ENCODE results near the gene RANBP9. TPM values are rescaled to one million over a fixed set of nuclear protein-coding genes. Genes with fewer than 3 reads are reported as not detected.

The RANBP9 gene
- polyA plus RNA-seq, 3 donors = 1.8 to 26.1 (median 2.0) TPM

- no CpG with 5 or more reads among the region's 2 CpGs for WGBS (ENCODE audit: insufficient coverage)
- intact Hi-C loops (cut with micrococcal nuclease) = no loop called here
- no peak for TF ChIP-seq CTCF (IDR thresholded peaks at IDR 0.05)
Observed at GRCh38 chr6:13653296-13653695, 58.3 kb downstream of the RANBP9 start.

GRCh38 chr6:13649393-13649792 lies 62.2 kb downstream of the RANBP9 start:
- TF ChIP-seq CTCF (IDR thresholded peaks at IDR 0.05) = no peak
- H3K27me3 ChIP-seq (ENCODE audit: control insufficient read depth in 2 of 2, insufficient read depth in 2 of 2, low read length in 2 of 2) = no peaks in the 10 kb centered on the region
- peaks cover 27 to 40% of the 10 kb centered on the region in 2 donors for H3K36me3 Mint-ChIP-seq
- intact Hi-C loops (cut with micrococcal nuclease) = no loop called here
- H3K36me3 ChIP-seq (replicated peaks in 1 of 2; ENCODE audit: control insufficient read depth in 1 of 2, insufficient read depth in 2 of 2, low read length in 2 of 2) = peaks cover 5 to 38% of the 10 kb centered on the region in 2 donors
- H3K4me3 Mint-ChIP-seq = no peak overlapping the region
- peaks cover 4% of the 10 kb centered on the region for H4K20me1 ChIP-seq (ENCODE audit: insufficient read depth, low read length)
- H3K9me3 ChIP-seq (replicated peaks in 1 of 2; ENCODE audit: control insufficient read depth in 1 of 2, insufficient read depth in 1 of 2, low read length in 2 of 2) = no peaks in the 10 kb centered on the region
- peaks cover 0 to 3% (median 0%) of the 10 kb centered on the region in 7 donors for H3K9me3 Mint-ChIP-seq
- H2AFZ ChIP-seq (ENCODE audit: insufficient read depth, low read depth, low read length, poor library complexity, severe bottlenecking) = no peak overlapping the region
- peaks cover 6% of the 10 kb centered on the region for H3K4me1 Mint-ChIP-seq
- H3K9ac ChIP-seq (ENCODE audit: insufficient read depth, low read length, poor library complexity, severe bottlenecking) = no peak overlapping the region
- no peak overlapping the region for H3K4me3 ChIP-seq (replicated peaks in 1 of 3; ENCODE audit: low read depth in 2 of 3, low read length in 3 of 3)
- H3K27ac Mint-ChIP-seq = peak overlapping the region in 3 of 7 donors; percentile 12 to 63 (median 18)
- no peak overlapping the region for H3K4me2 ChIP-seq (replicated peaks; ENCODE audit: extremely low read depth, low read length, poor library complexity, severe bottlenecking)
- no peak for DNase-seq
- 88% methylated on average over 4 of the region's 4 CpGs for WGBS (ENCODE audit: insufficient coverage)
- peaks cover 30% of the 10 kb centered on the region for H3K79me2 ChIP-seq (ENCODE audit: insufficient read depth, low read length)
- no peak overlapping the region for H3K27ac ChIP-seq (ENCODE audit: low read depth in 1 of 2, low read length in 2 of 2)
- H3K27me3 Mint-ChIP-seq (ENCODE audit: low read depth in 3 of 3) = no peaks in the 10 kb centered on the region
- peaks cover 0 to 7% of the 10 kb centered on the region in 2 donors for H3K4me1 ChIP-seq (ENCODE audit: control insufficient read depth in 1 of 2, insufficient read depth in 2 of 2, low read length in 2 of 2)

More at GRCh38 chr6:13653296-13653695, 58.3 kb downstream of the RANBP9 start:
- Histone ChIP-seq H3K9ac (ENCODE audit: insufficient read depth, low read length, poor library complexity, severe bottlenecking) (no peak overlapping the region), H3K36me3 (replicated peaks in 1 of 2; ENCODE audit: control insufficient read depth in 1 of 2, insufficient read depth in 2 of 2, low read length in 2 of 2) (peaks cover 6 to 50% of the 10 kb centered on the region in 2 donors), H3K4me1 (ENCODE audit: control insufficient read depth in 1 of 2, insufficient read depth in 2 of 2, low read length in 2 of 2) (no peaks in the 10 kb centered on the region), H3K4me2 (replicated peaks; ENCODE audit: extremely low read depth, low read length, poor library complexity, severe bottlenecking) (no peak overlapping the region), H3K79me2 (ENCODE audit: insufficient read depth, low read length) (peaks cover 48% of the 10 kb centered on the region), H3K9me3 (replicated peaks in 1 of 2; ENCODE audit: control insufficient read depth in 1 of 2, insufficient read depth in 1 of 2, low read length in 2 of 2) (no peaks in the 10 kb centered on the region), H4K20me1 (ENCODE audit: insufficient read depth, low read length) (peaks cover 8% of the 10 kb centered on the region), H2AFZ (ENCODE audit: insufficient read depth, low read depth, low read length, poor library complexity, severe bottlenecking) (no peak overlapping the region), H3K27me3 (ENCODE audit: control insufficient read depth in 2 of 2, insufficient read depth in 2 of 2, low read length in 2 of 2) (no peaks in the 10 kb centered on the region), H3K4me3 (replicated peaks in 1 of 3; ENCODE audit: low read depth in 2 of 3, low read length in 3 of 3) (no peak overlapping the region), H3K27ac (ENCODE audit: low read depth in 1 of 2, low read length in 2 of 2) (no peak overlapping the region)
- Mint-ChIP-seq H3K4me3 (no peak overlapping the region), H3K9me3 (peaks cover 0 to 3% (median 0%) of the 10 kb centered on the region in 7 donors), H3K36me3 (peaks cover 35 to 40% of the 10 kb centered on the region in 2 donors), H3K27me3 (ENCODE audit: low read depth in 3 of 3) (no peaks in the 10 kb centered on the region), H3K4me1 (no peaks in the 10 kb centered on the region), H3K27ac (no peak overlapping the region)
- DNase-seq = no peak

All from CD14-positive monocyte (primary cell).